Endometrium (tissue), 2 donors: ENCODE data around the gene LEMD1.
"Not testable (repeated sequence)": the region's sequence is repeated elsewhere in the genome, so short reads cannot be mapped to it uniquely, and the experiment has no call there.

Experiments
- FAIRE-seq: peaks from 2 replicates; lab custom pipeline; 2012; peaks lifted over from hg19 to GRCh38; lab: Jason Lieb, UNC
- donor health status: control.
- donor health status: control.

The LEMD1 gene

DNA sequence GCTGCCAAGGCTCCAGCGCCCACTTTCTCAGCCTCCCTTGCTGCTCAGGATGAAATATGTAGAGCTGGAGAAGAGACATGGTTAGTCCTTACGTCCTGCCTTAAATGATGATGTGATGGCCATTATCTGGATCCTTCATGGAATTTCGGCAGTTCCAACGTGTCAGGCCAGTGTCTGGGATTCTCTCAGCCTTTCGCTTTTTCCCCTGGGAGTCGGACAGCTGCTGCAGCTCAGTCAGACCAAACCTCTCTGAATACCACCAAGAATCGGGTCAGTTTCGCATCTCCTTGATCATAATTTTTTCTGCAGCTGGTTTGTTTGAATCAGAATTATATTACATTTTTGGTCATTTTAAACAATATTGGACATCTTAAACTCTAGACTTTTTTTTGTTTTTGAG lies 42.8 kb downstream of the LEMD1 start:
- no peak for FAIRE-seq

DNA sequence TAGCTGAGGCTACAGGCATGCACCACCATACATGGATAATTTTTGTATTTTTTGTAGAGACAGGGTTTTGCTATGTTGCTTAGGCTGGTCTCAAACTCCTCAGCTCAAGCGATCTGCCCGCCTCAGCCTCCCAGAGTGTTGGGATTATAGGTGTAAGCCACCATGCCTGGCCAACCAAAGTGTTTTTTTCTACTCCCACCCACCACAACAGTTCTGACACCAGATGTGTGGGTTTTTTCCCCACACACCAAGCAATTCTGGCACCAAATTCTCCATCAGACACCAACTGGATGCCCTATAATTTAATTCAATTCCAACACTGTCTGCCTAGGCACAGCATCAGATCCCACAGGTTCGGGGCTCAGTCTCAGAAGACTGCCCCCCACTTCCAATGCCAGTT lies 44.5 kb downstream of the LEMD1 start:
- no peak for FAIRE-seq

DNA sequence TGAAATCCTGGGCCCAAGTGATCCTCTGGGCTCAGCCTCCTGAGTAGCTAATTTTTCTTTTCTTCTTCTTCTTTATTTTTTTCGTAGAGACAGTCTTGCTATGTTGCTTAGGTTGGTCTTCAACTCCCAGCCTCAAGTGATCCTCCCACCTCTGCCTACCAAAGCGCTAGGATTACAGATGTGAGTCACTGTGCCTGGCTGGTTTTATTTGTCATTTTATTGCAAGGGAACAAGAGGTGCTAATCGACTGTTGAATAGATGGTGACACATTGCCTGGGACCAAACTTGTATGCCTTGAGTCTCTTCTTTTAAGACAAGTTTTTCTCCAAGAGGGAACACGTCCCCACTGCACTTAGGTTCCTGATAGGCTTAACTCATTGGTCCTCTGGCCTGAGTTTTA lies 45.1 kb downstream of the LEMD1 start:
- FAIRE-seq: no peak

DNA sequence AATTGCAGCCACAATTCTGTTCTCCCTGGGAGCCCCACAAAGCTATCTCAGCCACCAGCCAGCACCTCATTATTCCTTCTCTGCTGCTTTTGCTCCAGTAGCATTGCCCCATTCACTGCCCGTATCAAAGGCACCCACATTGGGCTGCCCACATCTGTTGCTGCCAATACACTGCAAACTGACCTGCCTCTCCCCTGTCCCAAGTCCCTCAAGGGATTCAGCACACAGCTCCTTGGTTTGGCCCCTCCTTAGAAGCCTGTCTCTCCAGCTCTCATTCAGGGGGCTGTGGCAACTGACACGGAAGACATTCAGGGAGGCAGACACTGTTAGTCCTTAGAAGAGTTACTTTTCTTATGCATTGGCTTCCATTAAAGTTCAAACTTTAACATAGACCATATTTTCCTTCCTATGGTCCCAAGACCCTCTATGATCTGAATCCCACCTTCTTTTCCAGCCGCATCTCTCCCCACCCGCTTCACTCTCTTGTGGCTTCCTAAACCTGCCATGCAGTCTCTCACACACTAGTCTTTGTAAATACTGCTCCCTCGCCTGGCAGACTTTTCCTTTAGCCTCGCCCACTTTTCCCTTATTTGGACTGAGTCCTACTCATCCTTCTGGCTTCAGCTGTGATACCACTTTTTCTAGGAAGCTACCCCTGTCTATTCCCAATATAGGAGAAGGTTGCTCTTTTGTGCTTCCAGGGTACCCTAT lies 45.9 kb downstream of the LEMD1 start:
- no peak for FAIRE-seq

DNA sequence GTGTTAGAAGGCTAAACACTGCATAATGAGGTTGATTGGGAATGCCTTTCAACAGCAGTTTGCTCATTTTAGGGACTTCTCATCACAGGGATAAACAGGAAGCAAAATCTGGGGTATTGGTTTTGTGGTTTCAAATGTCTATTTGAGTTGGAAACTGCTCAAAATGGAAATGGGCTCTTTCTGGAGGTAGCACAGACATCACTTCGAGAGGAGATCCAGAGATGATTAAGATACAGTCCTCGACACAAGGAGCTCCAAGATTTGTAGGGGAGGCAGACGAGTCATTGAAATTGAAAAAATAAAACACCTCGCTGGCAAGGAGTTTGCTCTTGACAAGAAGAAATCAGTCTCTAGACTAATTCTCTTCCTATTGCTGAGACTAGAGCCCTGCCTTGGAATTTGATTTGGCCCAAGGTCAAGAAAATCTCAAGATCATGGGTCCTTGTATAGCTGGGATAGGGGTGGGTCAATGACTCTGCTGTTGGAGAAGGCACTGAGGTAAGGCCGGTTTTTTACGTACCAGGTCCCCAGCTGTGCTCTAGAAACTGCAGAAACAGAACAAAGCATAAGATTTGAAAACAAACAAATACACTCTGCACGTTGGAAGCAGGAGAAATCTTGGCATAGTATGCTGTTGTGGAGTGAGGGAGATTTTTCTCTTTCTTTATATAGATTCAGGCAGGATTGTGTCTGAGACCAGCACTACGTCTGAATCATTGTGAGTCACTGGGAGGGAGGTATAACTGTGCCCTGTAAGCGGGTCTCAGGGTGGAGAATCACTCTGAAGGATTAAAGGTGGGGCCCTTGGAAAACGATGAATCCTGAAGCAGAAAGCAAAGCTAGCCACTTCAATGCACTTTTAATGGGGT lies 47.4 kb downstream of the LEMD1 start:
- FAIRE-seq: no peak

DNA sequence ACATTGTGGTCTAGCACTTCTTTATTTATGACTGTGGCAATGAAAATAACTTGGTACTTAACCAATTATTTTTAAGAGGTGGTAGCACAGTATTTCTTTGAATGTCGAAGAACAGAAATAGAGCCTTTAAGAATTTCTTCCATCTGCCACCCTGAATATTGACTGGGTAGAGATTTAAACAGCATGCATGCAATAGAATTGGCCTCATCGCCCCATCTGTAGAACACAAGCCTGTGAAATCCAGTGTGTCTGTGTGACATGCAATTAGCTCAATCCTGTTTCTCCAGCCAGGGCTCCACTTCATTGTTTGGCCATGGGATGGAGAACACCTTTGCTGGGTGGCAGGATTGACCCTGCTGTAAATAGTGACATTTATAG lies 48.1 kb downstream of the LEMD1 start:
- no peak for FAIRE-seq

DNA sequence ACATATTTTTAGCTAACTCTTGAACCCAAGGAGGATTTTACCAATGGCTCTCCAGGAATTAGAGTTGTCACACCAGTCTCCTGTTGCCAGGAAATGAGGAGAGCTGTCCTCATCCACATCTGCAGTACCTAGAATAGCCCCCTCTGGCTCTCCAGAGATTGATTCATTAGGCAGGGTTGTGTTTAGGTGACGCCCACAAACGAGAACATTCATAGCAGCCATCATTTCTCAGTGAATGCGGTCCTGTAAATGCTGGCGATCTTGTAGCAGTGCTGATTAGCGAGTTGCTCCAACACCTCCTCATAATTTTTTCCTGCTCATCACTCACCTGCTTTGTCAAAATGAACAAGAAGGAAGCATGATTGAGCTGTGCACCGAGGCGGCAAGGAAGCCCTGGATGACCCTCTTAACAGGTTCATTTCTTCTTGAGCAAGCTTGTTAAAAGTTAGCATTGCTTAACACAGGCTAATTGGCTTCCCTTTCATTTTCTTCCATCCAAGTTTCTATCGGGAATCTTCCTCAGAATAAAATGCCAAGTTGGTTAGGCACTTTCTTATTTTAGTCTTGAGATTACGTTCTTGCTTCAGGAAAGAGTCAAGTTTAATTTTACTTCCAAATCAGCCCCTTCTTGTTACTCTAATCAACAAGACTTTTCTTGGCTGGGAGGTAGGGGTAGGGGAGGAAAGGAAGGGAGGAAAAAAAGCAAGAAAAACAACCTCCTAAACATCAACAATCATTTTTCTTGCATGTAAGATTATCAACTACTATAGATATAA lies 48.6 kb downstream of the LEMD1 start:
- no peak for FAIRE-seq

DNA sequence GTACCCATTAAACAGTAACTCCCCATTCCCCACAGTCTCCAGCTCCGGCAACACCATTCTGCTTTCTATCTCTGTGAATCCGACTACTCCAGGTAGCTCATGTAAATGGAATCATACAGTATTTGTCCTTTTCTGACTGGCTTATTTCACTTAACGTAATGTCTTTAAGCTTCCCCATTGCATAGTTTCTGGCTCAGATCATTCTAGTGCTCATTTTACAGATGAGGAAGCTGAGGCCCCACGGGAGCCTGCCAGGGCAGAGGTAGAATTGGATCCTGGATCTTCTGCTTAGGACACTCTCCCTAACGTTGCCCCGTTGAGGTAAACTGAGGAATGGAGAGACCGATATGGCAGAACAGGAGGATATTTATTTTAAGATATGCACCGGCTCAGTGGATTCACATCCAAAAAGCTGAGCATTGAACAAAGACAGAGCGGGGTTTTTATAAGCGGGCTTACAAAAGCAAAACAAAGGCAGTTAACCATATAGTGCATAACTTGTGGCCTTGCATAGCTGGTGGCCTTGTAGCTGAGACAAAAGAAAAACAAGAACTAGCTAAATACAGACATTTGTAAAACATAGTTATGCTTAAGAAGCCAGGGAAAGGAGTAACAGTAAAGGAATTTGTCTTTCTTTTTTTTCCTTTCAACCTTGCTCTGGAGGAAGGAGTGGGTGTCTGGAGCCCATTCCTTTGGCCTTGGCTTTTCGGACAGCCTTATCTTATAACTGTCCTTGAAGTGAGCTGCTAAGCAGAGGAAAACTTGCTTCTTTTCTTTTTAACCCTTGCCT lies 49.8 kb downstream of the LEMD1 start:
- FAIRE-seq: no peak

DNA sequence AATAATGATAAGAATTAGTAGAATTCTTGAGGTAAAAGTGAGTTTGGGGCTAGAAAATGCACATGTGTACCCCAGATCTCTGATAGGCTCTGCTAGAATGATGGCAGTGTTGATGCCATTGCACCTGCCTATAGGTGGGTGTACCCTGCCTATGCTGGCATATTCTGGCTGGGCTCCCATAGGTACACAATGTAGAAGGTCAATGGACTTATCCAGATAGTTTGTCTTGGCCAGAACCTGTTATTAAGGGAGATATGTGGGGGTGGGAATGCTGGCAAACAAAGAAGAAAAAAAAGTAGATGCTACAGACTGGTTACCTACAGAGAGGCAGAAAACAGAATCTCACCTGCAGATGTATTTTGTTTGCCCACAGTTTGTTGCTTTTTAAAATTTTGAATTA lies 51.1 kb downstream of the LEMD1 start:
- no peak for FAIRE-seq

DNA sequence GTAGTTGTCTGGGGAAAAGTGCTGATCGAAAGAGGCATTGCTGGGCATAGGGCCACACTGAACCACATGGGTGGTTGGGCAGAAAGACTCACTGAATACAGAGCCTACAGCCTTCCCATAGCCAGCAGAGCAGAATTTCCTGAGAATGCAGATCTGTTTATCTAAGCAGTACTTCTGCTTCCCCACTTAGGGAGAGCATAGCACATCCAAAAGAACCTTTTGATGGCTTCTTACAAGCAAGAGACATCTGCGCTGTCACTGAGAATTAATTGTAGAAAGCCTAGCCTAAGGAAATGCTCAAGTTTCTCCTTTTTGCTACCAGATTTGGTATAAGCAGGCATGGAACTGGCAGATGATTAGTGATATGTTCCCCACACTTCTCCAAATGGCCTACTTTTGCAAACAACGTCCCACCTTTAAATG lies 52.1 kb downstream of the LEMD1 start:
- no peak for FAIRE-seq

DNA sequence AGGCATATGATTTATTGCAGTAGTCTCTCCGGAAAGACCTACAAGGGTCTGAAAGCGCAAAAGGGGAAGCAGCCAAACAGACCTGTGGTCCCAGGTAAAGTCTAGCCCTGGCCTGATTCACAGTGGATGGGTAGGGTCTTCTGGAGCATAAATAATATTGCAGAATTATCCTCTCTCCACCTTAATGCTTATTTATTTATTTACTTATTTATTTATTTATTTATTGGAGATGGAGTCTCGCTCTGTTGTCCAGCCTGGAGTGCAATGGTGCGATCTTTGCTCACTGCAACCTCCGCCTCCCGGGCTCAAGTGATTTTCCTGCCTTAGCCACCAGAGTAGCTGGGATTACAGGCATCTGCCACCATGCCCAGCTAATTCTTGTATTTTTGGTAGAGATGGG lies 53.4 kb downstream of the LEMD1 start:
- no peak for FAIRE-seq

DNA sequence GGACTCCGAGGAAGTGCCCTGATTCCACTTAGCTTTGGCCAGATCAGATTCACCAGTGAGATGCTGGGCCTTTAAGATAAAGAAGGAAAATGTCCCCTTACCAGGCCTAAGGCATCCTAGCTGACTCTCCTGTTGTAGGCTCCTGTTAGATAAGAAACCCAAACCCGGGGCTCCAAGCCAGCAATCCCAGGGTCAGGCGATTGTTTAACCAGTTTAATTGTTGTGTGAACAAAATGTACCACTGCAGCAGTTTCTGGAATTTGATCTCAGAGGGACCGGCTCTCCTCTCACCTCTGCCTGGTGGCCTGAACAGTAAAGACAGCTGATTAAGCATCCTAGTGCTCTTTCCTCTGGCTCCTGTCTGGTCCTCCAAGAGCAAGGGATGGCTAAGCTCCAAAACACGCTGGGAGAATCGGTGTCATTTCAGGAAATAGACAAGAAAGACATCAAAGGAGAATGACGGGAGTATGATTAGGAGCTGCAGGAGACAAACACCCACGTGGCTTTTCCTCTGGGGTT lies 55.9 kb downstream of the LEMD1 start:
- FAIRE-seq: no peak

DNA sequence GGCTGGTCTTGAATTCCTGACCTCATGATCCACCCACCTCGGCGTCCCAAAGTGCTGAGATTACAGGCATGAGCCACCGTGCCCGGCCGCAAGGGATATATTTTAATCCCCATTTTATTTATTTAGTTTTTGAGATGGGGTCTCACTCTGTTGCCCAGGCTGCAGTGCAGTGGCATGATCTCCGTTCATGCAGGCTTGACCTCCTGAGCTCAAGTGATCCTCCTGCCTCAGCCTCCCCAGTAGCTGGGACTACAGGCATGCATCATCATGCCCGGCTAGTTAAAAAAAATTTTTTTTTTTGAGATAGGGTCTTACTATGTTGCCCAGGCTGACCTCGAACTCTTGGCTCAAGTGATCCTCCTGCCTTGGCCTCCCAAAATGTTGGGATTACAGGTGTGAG lies 56.8 kb downstream of the LEMD1 start:
- not testable (repeated sequence) for FAIRE-seq

DNA sequence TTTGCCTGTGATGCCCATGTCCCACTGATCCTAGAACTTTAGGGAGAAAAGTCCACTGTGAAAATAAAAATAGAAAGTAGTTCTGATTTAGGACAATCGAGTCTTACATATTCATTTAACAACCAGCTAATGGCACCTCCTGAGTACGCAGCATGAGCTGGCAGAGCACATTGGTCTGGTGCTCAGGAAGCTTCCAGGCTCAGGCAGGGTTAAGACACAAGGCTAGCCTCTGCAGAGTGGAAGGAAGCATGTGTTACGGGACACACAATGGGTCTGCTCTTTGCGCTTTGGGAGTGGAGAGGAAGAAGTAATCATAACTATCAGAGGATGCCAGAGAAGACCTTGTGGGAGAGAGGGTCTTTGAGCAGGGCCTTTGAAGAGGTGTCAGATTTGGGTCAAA lies 61.0 kb downstream of the LEMD1 start:
- no peak for FAIRE-seq

DNA sequence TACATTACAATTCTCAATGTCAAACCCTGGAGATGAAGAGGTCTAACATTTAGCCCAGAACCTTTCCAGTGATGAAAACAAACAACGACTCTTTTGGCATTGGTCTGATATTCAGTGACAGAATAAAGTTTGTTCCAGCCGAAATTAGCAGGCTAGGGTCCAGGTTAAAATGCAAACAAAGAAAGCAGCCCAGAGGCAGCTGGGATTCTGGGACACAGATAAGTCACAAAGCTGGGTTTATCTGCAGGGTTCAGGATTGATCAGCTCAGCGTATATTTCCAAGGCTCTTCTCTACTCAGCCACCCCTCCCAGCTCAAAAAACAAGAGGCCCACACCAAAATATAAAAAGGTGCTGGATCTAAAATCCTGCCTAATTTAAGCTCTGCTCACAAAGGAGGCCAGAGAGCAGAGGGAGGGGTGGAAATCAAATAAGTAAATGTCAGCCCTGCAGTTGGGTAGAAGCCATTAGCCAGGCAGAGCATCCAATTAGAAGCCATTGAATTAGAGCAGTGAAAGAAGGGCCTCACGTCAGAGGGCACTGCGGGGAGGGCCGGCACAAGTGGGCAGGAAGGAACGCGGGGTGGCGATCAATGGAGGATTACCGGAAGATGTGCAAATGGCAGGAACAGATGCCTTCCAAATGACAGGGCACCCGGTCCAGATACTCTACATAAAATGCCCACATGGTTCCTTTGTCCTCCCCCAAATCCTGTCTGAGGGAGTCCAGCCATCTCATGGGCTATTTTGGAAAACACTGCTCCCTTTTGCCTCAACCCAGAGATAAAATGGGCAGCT lies 61.9 kb downstream of the LEMD1 start:
- no peak for FAIRE-seq

DNA sequence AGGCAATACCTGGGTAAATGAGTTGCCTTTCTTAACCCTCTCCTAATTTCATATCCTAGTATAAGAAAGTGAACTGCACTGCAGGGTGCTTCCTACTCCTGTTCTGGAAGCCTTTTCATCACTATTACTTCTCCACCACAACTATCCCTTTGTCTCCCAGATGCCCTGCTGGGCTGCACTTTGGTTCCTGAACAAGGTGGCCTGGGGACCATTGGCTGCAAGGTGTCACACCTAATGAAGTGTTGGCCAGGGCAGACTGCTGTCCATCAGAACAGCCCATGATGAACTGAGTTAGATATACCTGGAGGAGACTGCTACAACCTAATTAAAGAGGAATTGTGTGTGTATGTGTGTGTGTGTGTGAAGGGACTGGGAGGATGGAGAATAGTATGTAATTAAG lies 63.3 kb downstream of the LEMD1 start:
- FAIRE-seq: no peak

DNA sequence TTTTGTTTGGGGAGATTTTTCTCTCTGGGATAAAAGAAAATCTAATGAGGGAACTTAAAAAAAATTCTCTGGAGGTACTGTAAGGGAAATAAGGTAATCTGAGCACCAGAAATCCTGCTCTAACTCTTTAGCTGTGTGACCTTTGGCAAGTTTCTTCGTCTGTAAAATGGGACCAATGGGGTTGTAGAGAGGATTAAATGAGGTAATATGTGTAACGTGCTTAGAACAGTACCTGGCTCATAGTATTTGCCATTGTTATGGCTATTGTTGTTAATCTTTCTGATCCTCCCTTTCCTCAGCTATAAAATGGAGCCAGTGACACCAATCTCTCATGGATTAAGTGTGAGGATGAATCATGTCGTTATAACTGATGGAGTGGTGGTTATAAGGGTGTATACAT lies 64.3 kb downstream of the LEMD1 start:
- FAIRE-seq: no peak

DNA sequence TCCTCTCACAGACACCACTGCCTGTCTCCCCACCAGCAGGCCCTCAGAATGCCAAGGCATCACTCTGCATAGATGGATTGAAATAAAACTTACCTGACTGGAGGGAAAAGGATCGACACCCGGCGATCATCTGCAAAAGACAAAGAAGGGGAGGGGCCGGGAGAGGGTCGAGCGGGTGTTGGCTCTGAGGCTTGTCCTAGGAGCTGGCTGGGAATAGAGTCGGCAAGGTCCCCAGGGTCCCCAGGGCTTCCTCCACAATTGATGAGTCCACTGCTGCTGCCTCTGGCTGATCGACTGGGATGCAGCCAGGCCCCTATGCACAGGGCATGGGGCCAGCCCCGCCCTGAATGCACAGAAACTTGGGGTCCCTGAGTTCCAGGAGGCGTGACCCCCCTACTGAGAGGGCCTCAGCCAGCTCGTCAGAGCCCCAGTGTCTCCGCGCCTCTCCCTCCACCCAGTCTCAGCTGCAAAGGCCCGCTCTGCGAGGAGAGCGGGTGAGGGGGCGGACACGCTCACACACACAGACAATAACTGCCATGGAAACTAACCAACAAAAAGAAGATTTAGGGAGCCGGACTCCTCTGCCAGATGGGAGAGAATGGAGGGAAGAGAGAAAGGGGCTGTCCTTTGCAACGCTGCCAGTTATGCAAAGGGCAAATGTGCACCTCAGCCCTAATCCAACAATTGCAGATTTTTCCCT lies 65.3 kb downstream of the LEMD1 start, which contains the start of gene KLHDC8A:
KLHDC8A (minus strand) TSS at position 483 of the 700 bp plus-strand sequence. CDS start 13,318 bp downstream, outside the sequence.
- FAIRE-seq: peak; percentile 12

DNA sequence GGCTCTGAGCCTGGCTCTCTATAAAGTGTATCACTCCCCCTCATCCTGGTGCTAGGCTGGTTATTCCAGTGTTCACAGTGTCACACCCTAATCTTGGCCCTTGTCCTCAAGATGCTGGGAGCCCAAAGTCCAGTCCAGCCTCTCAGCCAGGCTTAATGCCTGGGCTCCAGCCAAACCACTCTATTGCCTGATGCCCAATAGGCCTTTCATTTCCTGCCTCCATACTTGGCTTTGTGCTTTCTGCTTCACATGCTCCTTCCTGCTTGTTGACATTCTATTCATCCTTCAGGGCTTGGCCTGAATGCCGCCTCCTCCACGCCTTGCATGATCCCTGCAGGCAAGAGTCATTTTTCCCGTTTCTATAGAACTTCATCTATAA lies 66.8 kb downstream of the LEMD1 start:
- FAIRE-seq: no peak
